Keratinocyte (primary cell): ENCODE measurements around the gene METAP1.

ENCODE experiments used
- CTCF ChIP-seq, 3 experiments: IDR thresholded peaks in 1 of 3; conservative IDR thresholded peaks in 1 of 3; optimal IDR thresholded peaks in 1 of 3; 2 replicates in 2 of 3; 3 replicates in 1 of 3; pipeline versions ENCODE3 to v1.5.1; 2011; ENCODE audit warnings: low read length in 3 of 3, mild to moderate bottlenecking in 3 of 3, moderate library complexity in 2 of 3, control low read depth in 1 of 3, inconsistent platforms in 1 of 3; ENCODE audit not compliant: insufficient read depth in 2 of 3; ENCODE audit errors: extremely low read depth in 1 of 3
- EZH2 ChIP-seq: IDR thresholded peaks from one replicate; pipeline ENCODE4 v1.6.1; 2012; ENCODE audit warnings: inconsistent platforms, mild to moderate bottlenecking, low read length, moderate library complexity

GRCh38 chr4:98995183-98996055, at the start of gene METAP1:
- TF ChIP-seq EZH2 (no peak), CTCF (optimal IDR thresholded peaks at IDR 0.05 in 1 of 3, IDR thresholded peaks at IDR 0.05 in 1 of 3, conservative IDR thresholded peaks at IDR 0.05 in 1 of 3; ENCODE audit: extremely low read depth in 1 of 3, insufficient read depth in 2 of 3, low read length in 3 of 3) (peak; percentile 65 to 92 (median 72))
